ENCODE data around the gene GLI3.

GRCh38 chr7:42093349-42093905, 143.6 kb downstream of the GLI3 start:
- TF ChIP-seq POLR2AphosphoS5 (IDR thresholded peaks at IDR 0.05), result no peak
- TF ChIP-seq, protein P1, sequence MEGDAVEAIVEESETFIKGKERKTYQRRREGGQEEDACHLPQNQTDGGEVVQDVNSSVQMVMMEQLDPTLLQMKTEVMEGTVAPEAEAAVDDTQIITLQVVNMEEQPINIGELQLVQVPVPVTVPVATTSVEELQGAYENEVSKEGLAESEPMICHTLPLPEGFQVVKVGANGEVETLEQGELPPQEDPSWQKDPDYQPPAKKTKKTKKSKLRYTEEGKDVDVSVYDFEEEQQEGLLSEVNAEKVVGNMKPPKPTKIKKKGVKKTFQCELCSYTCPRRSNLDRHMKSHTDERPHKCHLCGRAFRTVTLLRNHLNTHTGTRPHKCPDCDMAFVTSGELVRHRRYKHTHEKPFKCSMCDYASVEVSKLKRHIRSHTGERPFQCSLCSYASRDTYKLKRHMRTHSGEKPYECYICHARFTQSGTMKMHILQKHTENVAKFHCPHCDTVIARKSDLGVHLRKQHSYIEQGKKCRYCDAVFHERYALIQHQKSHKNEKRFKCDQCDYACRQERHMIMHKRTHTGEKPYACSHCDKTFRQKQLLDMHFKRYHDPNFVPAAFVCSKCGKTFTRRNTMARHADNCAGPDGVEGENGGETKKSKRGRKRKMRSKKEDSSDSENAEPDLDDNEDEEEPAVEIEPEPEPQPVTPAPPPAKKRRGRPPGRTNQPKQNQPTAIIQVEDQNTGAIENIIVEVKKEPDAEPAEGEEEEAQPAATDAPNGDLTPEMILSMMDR (IDR thresholded peaks at IDR 0.05 in 8 of 11, conservative IDR thresholded peaks at IDR 0.05 in 3 of 11), result no peak
- TF ChIP-seq POLR2A (IDR thresholded peaks at IDR 0.05), result no peak

Measured in spleen (tissue), 7 donors.